ENCODE results near the gene ADK.
"Not testable (repeated sequence)": the region's sequence is repeated elsewhere in the genome, so short reads cannot be mapped to it uniquely, and the experiment has no call there.

Gene ADK

GRCh38 chr10:74139981-74140380, 11.0 kb upstream of the ADK start:
- no peak overlapping the region for H3K4me3 ChIP-seq
- H3K27ac ChIP-seq, result no peak overlapping the region
- TF ChIP-seq CTCF (IDR thresholded peaks at IDR 0.05), result no peak
- no peak for DNase-seq (ENCODE audit: low spot score)

GRCh38 chr10:74140553-74140952, 10.5 kb upstream of the ADK start:
- no peak for DNase-seq (ENCODE audit: low spot score)
- no peak for TF ChIP-seq CTCF (IDR thresholded peaks at IDR 0.05)
- Histone ChIP-seq H3K4me3 (no peak overlapping the region), H3K27ac (no peak overlapping the region)

GRCh38 chr10:74145133-74145532, 5.9 kb upstream of the ADK start:
- no peak for DNase-seq (ENCODE audit: low spot score)
- TF ChIP-seq CTCF (IDR thresholded peaks at IDR 0.05), result no peak
- H3K4me3 ChIP-seq, result no peak overlapping the region
- peak overlapping the region in 1 of 2 donors; percentile 32 for H3K27ac ChIP-seq

- DNase-seq (ENCODE audit: low spot score); H3K4me3 ChIP-seq; H3K27ac ChIP-seq: not testable (repeated sequence)
These were observed 4.0 kb upstream of the ADK start for GRCh38 chr10:74146980-74147379.

GRCh38 chr10:74150204-74150989, 624 bp upstream of the ADK start, which contains the start of gene AP3M1:
Gene AP3M1, minus strand, starts transcription at chr10:74150828. Its CDS starts 12,449 bp downstream, at chr10:74138379.
- H3K27ac ChIP-seq, result peak within 1 kb of the TSS; percentile 73 to 91
- peak within 1 kb of the TSS; percentile 93 for H3K4me3 ChIP-seq
- DNase-seq (ENCODE audit: low spot score), result peak; percentile 85
- no peak for TF ChIP-seq CTCF (IDR thresholded peaks at IDR 0.05)

- no peak for DNase-seq (ENCODE audit: low spot score)
- Histone ChIP-seq H3K27ac (peak overlapping the region; percentile 73 to 91), H3K4me3 (peak overlapping the region; percentile 93)
- no peak for TF ChIP-seq CTCF (IDR thresholded peaks at IDR 0.05)
These were observed 1.1 kb downstream of the ADK start for GRCh38 chr10:74151879-74152722.

- no peak overlapping the region for H3K27ac ChIP-seq
- H3K4me3 ChIP-seq, result peak overlapping the region; percentile 34
- TF ChIP-seq CTCF (IDR thresholded peaks at IDR 0.05), result peak; percentile 19
- DNase-seq (ENCODE audit: low spot score), result no peak
These were observed 2.1 kb downstream of the ADK start for GRCh38 chr10:74153123-74153522.

All from coronary artery (tissue), 2 donors.